ENCODE results near the gene CHST1.

Gene CHST1

GRCh38 chr11:45650166-45651095 lies 15.0 kb downstream of the CHST1 start:
- WGBS (ENCODE audit: extremely low coverage, insufficient coverage, insufficient read length), result no CpG with 5 or more reads among the region's 75 CpGs
- Histone ChIP-seq H3K23ac (ENCODE audit: low read length) (no peak overlapping the region), H3K4me1 (ENCODE audit: control insufficient read depth in 1 of 2, insufficient read depth in 2 of 2, low read length in 2 of 2) (peaks cover 3 to 6% of the 10 kb centered on the region in 2 experiments), H2BK5ac (ENCODE audit: low read depth, low read length, poor library complexity) (no peak overlapping the region), H3K4ac (ENCODE audit: low read depth, low read length) (no peak overlapping the region), H3K4me3 (ENCODE audit: low read depth, low read length) (no peak overlapping the region), H3K79me1 (ENCODE audit: low read length) (no peaks in the 10 kb centered on the region), H4K91ac (ENCODE audit: low read depth, low read length) (no peak overlapping the region), H3K27me3 (ENCODE audit: insufficient read depth, low read length) (no peaks in the 10 kb centered on the region), H2AFZ (ENCODE audit: insufficient read depth, low read length, poor library complexity) (no peak overlapping the region), H2BK12ac (ENCODE audit: low read length) (no peak overlapping the region), H3K14ac (ENCODE audit: low read length) (no peak overlapping the region), H3K79me2 (ENCODE audit: control insufficient read depth, insufficient read depth, low read length, poor library complexity) (no peaks in the 10 kb centered on the region), H2AK5ac (ENCODE audit: low read length) (no peak overlapping the region), H3K18ac (ENCODE audit: low read length) (no peak overlapping the region), H3K36me3 (ENCODE audit: control insufficient read depth in 1 of 2, insufficient read depth in 2 of 2, low read length in 2 of 2) (no peaks in the 10 kb centered on the region), H2BK120ac (ENCODE audit: insufficient read depth, low read length, poor library complexity) (no peak overlapping the region), H3K4me2 (ENCODE audit: low read length) (no peak overlapping the region), H3K9me3 (ENCODE audit: insufficient read depth, low read depth, low read length) (peaks cover 5% of the 10 kb centered on the region), H4K8ac (ENCODE audit: low read depth, low read length) (no peak overlapping the region), H4K12ac (ENCODE audit: low read depth, low read length) (no peak overlapping the region), H3K27ac (ENCODE audit: low read depth, low read length) (no peak overlapping the region), H3K9ac (ENCODE audit: low read length) (no peak overlapping the region)
- no peak for DNase-seq

DNA sequence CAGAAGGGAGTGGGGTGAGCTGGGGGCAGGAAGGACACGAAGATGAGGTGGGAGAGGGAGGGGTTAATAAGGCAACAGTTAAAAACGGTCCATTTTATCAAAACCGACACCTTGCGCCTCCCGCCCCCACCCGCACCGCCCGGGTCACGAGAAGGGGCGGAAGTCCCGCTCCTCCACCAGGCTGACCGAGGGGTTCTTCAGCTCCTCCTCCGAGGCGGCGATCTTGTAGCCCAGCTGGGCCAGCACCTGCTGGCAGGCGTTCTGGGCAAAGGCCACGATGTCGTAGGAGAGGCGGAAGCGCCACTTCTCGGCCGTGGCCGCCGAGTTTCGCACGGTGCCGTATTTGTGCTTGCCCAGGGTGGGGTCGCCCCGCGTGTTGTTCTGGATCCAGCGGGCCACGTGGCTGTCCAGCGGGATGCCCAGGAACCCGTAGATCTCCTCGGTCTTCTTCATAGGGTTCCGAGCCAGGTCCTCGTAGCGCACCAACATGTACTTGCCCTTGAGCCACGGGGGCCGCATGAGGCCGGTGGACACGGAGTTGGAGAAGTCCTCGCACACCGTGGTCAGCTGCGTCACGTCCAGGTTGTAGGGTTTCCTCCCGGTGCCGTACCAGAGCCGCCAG lies 15.8 kb downstream of the CHST1 start:
- Histone ChIP-seq H3K79me2 (ENCODE audit: control insufficient read depth, insufficient read depth, low read length, poor library complexity) (no peaks in the 10 kb centered on the region), H3K4me1 (ENCODE audit: control insufficient read depth in 1 of 2, insufficient read depth in 2 of 2, low read length in 2 of 2) (peaks cover 3 to 4% of the 10 kb centered on the region in 2 experiments), H3K9me3 (ENCODE audit: insufficient read depth, low read depth, low read length) (peaks cover 5% of the 10 kb centered on the region), H2AK5ac (ENCODE audit: low read length) (no peak overlapping the region), H3K36me3 (ENCODE audit: control insufficient read depth in 1 of 2, insufficient read depth in 2 of 2, low read length in 2 of 2) (no peaks in the 10 kb centered on the region), H4K12ac (ENCODE audit: low read depth, low read length) (no peak overlapping the region), H3K27me3 (ENCODE audit: insufficient read depth, low read length) (no peaks in the 10 kb centered on the region), H2BK5ac (ENCODE audit: low read depth, low read length, poor library complexity) (no peak overlapping the region), H2BK12ac (ENCODE audit: low read length) (no peak overlapping the region), H2BK120ac (ENCODE audit: insufficient read depth, low read length, poor library complexity) (no peak overlapping the region), H3K4ac (ENCODE audit: low read depth, low read length) (no peak overlapping the region), H3K4me2 (ENCODE audit: low read length) (no peak overlapping the region), H4K8ac (ENCODE audit: low read depth, low read length) (no peak overlapping the region), H3K79me1 (ENCODE audit: low read length) (no peaks in the 10 kb centered on the region), H3K9ac (ENCODE audit: low read length) (no peak overlapping the region), H2AFZ (ENCODE audit: insufficient read depth, low read length, poor library complexity) (no peak overlapping the region), H3K4me3 (ENCODE audit: low read depth, low read length) (no peak overlapping the region), H3K14ac (ENCODE audit: low read length) (no peak overlapping the region), H3K23ac (ENCODE audit: low read length) (no peak overlapping the region), H4K91ac (ENCODE audit: low read depth, low read length) (no peak overlapping the region), H3K18ac (ENCODE audit: low read length) (no peak overlapping the region), H3K27ac (ENCODE audit: low read depth, low read length) (no peak overlapping the region)
- no peak for DNase-seq
- WGBS (ENCODE audit: extremely low coverage, insufficient coverage, insufficient read length), result no CpG with 5 or more reads among the region's 49 CpGs

DNA sequence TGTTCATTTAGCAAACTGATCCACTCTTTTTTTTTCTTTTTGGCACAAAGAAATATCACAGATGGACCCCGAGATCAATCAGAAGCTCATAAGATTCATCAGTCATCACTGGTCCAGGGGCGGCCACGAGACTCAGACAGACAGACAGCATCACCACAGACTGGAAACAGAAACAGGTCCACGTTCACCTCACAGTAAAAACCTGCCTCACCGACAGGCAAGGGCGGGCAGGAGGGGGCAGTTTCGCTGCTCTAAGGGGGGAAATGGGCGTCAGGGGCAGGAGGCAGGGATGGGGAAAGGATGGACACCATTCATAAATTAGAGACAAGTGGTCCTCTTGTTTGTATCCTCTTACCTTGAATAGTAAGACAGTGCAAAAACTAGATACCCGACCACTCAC lies 16.5 kb downstream of the CHST1 start:
- no peak overlapping the region for H3K4me3 ChIP-seq (ENCODE audit: low read depth, low read length)
- H3K4ac ChIP-seq (ENCODE audit: low read depth, low read length), result no peak overlapping the region
- H3K27ac ChIP-seq (ENCODE audit: low read depth, low read length), result no peak overlapping the region
- no peak overlapping the region for H2BK12ac ChIP-seq (ENCODE audit: low read length)
- H2BK120ac ChIP-seq (ENCODE audit: insufficient read depth, low read length, poor library complexity), result no peak overlapping the region
- no peak overlapping the region for H4K12ac ChIP-seq (ENCODE audit: low read depth, low read length)
- H2AK5ac ChIP-seq (ENCODE audit: low read length), result no peak overlapping the region
- no peak overlapping the region for H3K18ac ChIP-seq (ENCODE audit: low read length)
- H3K79me1 ChIP-seq (ENCODE audit: low read length), result no peaks in the 10 kb centered on the region
- H3K4me1 ChIP-seq (ENCODE audit: control insufficient read depth in 1 of 2, insufficient read depth in 2 of 2, low read length in 2 of 2), result peaks cover 3 to 4% of the 10 kb centered on the region in 2 experiments
- H2AFZ ChIP-seq (ENCODE audit: insufficient read depth, low read length, poor library complexity), result no peak overlapping the region
- no peaks in the 10 kb centered on the region for H3K79me2 ChIP-seq (ENCODE audit: control insufficient read depth, insufficient read depth, low read length, poor library complexity)
- H3K23ac ChIP-seq (ENCODE audit: low read length), result no peak overlapping the region
- H2BK5ac ChIP-seq (ENCODE audit: low read depth, low read length, poor library complexity), result no peak overlapping the region
- H4K91ac ChIP-seq (ENCODE audit: low read depth, low read length), result no peak overlapping the region
- H3K36me3 ChIP-seq (ENCODE audit: control insufficient read depth in 1 of 2, insufficient read depth in 2 of 2, low read length in 2 of 2), result no peaks in the 10 kb centered on the region
- H3K4me2 ChIP-seq (ENCODE audit: low read length), result no peak overlapping the region
- H3K9me3 ChIP-seq (ENCODE audit: insufficient read depth, low read depth, low read length), result peaks cover 5% of the 10 kb centered on the region
- no peaks in the 10 kb centered on the region for H3K27me3 ChIP-seq (ENCODE audit: insufficient read depth, low read length)
- H4K8ac ChIP-seq (ENCODE audit: low read depth, low read length), result no peak overlapping the region
- no peak overlapping the region for H3K14ac ChIP-seq (ENCODE audit: low read length)
- WGBS (ENCODE audit: extremely low coverage, insufficient coverage, insufficient read length), result no CpG with 5 or more reads among the region's 9 CpGs
- no peak overlapping the region for H3K9ac ChIP-seq (ENCODE audit: low read length)
- DNase-seq, result no peak

GRCh38 chr11:45647786-45648185 lies 17.6 kb downstream of the CHST1 start:
- Histone ChIP-seq H3K36me3 (ENCODE audit: control insufficient read depth in 1 of 2, insufficient read depth in 2 of 2, low read length in 2 of 2) (no peaks in the 10 kb centered on the region), H3K14ac (ENCODE audit: low read length) (no peak overlapping the region), H3K4me1 (ENCODE audit: control insufficient read depth in 1 of 2, insufficient read depth in 2 of 2, low read length in 2 of 2) (peaks cover 3% of the 10 kb centered on the region in 2 experiments), H4K91ac (ENCODE audit: low read depth, low read length) (no peak overlapping the region), H3K4me3 (ENCODE audit: low read depth, low read length) (no peak overlapping the region), H3K4me2 (ENCODE audit: low read length) (no peak overlapping the region), H3K79me1 (ENCODE audit: low read length) (no peaks in the 10 kb centered on the region), H2BK12ac (ENCODE audit: low read length) (no peak overlapping the region), H2BK5ac (ENCODE audit: low read depth, low read length, poor library complexity) (no peak overlapping the region), H3K79me2 (ENCODE audit: control insufficient read depth, insufficient read depth, low read length, poor library complexity) (no peaks in the 10 kb centered on the region), H4K8ac (ENCODE audit: low read depth, low read length) (no peak overlapping the region), H3K9ac (ENCODE audit: low read length) (no peak overlapping the region), H3K4ac (ENCODE audit: low read depth, low read length) (no peak overlapping the region), H3K27ac (ENCODE audit: low read depth, low read length) (no peak overlapping the region), H2AK5ac (ENCODE audit: low read length) (no peak overlapping the region), H2BK120ac (ENCODE audit: insufficient read depth, low read length, poor library complexity) (no peak overlapping the region), H2AFZ (ENCODE audit: insufficient read depth, low read length, poor library complexity) (no peak overlapping the region), H3K27me3 (ENCODE audit: insufficient read depth, low read length) (no peaks in the 10 kb centered on the region), H3K9me3 (ENCODE audit: insufficient read depth, low read depth, low read length) (peaks cover 5% of the 10 kb centered on the region), H3K18ac (ENCODE audit: low read length) (no peak overlapping the region), H4K12ac (ENCODE audit: low read depth, low read length) (no peak overlapping the region), H3K23ac (ENCODE audit: low read length) (no peak overlapping the region)
- DNase-seq, result no peak
- WGBS (ENCODE audit: extremely low coverage, insufficient coverage, insufficient read length), result no CpG with 5 or more reads among the region's 1 CpG
